ENCODE measurements around the gene KCNK1. TPM values are rescaled to one million over a fixed set of nuclear protein-coding genes. Genes with fewer than 3 reads are reported as not detected.

KCNK1 gene
- total and polyA plus RNA-seq, 2 donors (not counting 1 experiment from before 2014, with no cell fraction given), result 0.48 to 2.6 TPM

DNA sequence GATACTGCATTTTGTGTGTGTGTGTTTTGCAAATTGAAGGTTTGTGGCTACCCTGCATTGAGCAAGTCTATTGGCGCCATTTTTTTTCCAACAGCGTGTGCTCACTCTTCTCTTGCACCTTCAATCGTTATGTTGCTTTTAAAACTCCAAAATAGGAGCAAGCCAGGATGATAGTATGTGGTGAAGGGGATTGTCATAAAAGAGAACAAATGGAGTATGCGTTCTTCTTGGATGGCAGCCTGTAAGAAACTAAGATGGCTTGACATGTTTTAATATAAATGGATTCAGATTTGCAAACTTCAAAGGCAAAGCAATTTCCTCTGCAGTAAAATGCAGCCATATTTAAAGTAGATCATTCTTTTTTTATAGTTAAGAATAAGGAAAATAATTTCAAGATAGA, 43.2 kb upstream of the KCNK1 start:
- H3K4me2 ChIP-seq (ENCODE audit: extremely low read depth, insufficient read depth, low read length), result no peak overlapping the region
- no peak overlapping the region for H3K4me3 ChIP-seq (replicated peaks in 1 of 4; ENCODE audit: control extremely low read depth in 1 of 4, insufficient read depth in 1 of 4, low read depth in 3 of 4, low read length in 4 of 4)
- no peak overlapping the region for H2AFZ ChIP-seq (ENCODE audit: low read length)
- H3K27me3 ChIP-seq (ENCODE audit: control insufficient read depth, insufficient read depth, low read length), result no peaks in the 10 kb centered on the region
- TF ChIP-seq, protein P1, sequence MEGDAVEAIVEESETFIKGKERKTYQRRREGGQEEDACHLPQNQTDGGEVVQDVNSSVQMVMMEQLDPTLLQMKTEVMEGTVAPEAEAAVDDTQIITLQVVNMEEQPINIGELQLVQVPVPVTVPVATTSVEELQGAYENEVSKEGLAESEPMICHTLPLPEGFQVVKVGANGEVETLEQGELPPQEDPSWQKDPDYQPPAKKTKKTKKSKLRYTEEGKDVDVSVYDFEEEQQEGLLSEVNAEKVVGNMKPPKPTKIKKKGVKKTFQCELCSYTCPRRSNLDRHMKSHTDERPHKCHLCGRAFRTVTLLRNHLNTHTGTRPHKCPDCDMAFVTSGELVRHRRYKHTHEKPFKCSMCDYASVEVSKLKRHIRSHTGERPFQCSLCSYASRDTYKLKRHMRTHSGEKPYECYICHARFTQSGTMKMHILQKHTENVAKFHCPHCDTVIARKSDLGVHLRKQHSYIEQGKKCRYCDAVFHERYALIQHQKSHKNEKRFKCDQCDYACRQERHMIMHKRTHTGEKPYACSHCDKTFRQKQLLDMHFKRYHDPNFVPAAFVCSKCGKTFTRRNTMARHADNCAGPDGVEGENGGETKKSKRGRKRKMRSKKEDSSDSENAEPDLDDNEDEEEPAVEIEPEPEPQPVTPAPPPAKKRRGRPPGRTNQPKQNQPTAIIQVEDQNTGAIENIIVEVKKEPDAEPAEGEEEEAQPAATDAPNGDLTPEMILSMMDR (conservative IDR thresholded peaks at IDR 0.05 in 1 of 2, IDR thresholded peaks at IDR 0.05 in 1 of 2; ENCODE audit: low read depth in 1 of 2, low read length in 2 of 2), result no peak
- TF ChIP-seq EZH2 (IDR thresholded peaks at IDR 0.05; ENCODE audit: low read length, missing control alignments), result no peak
- no peaks in the 10 kb centered on the region for H3K79me2 ChIP-seq (ENCODE audit: control insufficient read depth, insufficient read depth, low read length)
- no peak overlapping the region for H3K9ac ChIP-seq (ENCODE audit: insufficient read depth, low read length)
- no peak overlapping the region for H3K27ac ChIP-seq (ENCODE audit: insufficient read depth, low read length)
- no peaks in the 10 kb centered on the region for H3K36me3 ChIP-seq (ENCODE audit: control insufficient read depth, insufficient read depth, low read length)
- H3K4me1 ChIP-seq (ENCODE audit: control insufficient read depth, extremely low read depth, insufficient read depth, low read length), result no peaks in the 10 kb centered on the region
- no peaks in the 10 kb centered on the region for H4K20me1 ChIP-seq (ENCODE audit: control insufficient read depth, extremely low read depth, insufficient read depth, low read length)
- DNase-seq (ENCODE audit: low read depth in 2 of 2), result no peak
- H3K9me3 ChIP-seq (ENCODE audit: control insufficient read depth, insufficient read depth, low read depth, low read length), result no peaks in the 10 kb centered on the region

DNA sequence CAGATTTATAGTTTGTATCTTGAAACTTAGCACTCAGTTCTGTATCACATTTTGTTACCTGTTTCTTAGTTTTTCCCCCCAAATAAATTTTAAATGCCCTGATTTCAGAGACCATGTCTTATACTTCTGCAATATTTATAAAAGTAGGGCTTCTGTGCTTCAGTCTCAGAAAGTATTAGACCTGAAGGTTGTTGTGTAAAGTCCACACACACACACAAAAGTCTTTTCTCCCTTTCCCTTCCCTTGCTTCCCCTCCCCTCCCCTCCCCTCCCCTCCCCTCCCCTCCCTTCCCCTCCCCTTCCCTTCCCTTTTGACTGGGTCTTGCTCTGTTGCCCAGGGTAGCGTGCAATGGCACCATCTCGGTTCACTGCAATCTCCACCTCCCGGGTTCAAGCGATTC, 41.0 kb upstream of the KCNK1 start:
- Histone ChIP-seq H3K9ac (ENCODE audit: insufficient read depth, low read length) (no peak overlapping the region), H2AFZ (ENCODE audit: low read length) (no peak overlapping the region), H3K9me3 (ENCODE audit: control insufficient read depth, insufficient read depth, low read depth, low read length) (no peaks in the 10 kb centered on the region), H3K4me1 (ENCODE audit: control insufficient read depth, extremely low read depth, insufficient read depth, low read length) (no peaks in the 10 kb centered on the region), H4K20me1 (ENCODE audit: control insufficient read depth, extremely low read depth, insufficient read depth, low read length) (no peaks in the 10 kb centered on the region), H3K27me3 (ENCODE audit: control insufficient read depth, insufficient read depth, low read length) (no peaks in the 10 kb centered on the region), H3K27ac (ENCODE audit: insufficient read depth, low read length) (no peak overlapping the region), H3K79me2 (ENCODE audit: control insufficient read depth, insufficient read depth, low read length) (no peaks in the 10 kb centered on the region), H3K4me2 (ENCODE audit: extremely low read depth, insufficient read depth, low read length) (no peak overlapping the region), H3K36me3 (ENCODE audit: control insufficient read depth, insufficient read depth, low read length) (no peaks in the 10 kb centered on the region), H3K4me3 (replicated peaks in 1 of 4; ENCODE audit: control extremely low read depth in 1 of 4, insufficient read depth in 1 of 4, low read depth in 3 of 4, low read length in 4 of 4) (no peak overlapping the region)
- no peak for DNase-seq (ENCODE audit: low read depth in 2 of 2)
- TF ChIP-seq, protein P1 (conservative IDR thresholded peaks at IDR 0.05 in 1 of 2, IDR thresholded peaks at IDR 0.05 in 1 of 2; ENCODE audit: low read depth in 1 of 2, low read length in 2 of 2), result no peak
- TF ChIP-seq EZH2 (IDR thresholded peaks at IDR 0.05; ENCODE audit: low read length, missing control alignments), result no peak

DNA sequence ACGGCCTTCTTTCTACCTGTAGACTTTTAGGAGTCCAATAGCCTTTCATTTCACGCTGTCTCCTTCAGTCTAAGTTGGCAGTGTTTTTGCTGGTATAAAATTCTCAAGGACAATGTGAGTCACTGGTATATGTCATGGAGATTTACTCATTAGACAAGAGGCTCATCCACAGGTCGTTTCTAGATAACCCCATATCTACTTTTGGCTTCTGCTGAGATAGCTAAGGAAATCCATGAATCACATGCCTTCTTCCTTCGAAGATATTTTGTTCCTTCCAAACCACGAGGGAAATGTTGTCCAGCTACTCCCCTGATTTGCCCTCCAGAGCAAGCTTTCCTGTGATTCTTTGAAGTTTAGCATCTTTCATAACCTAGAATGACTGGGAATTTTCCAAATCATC, 38.5 kb upstream of the KCNK1 start:
- Histone ChIP-seq H3K9ac (ENCODE audit: insufficient read depth, low read length) (no peak overlapping the region), H3K9me3 (ENCODE audit: control insufficient read depth, insufficient read depth, low read depth, low read length) (no peaks in the 10 kb centered on the region), H3K4me3 (replicated peaks in 1 of 4; ENCODE audit: control extremely low read depth in 1 of 4, insufficient read depth in 1 of 4, low read depth in 3 of 4, low read length in 4 of 4) (no peak overlapping the region), H3K79me2 (ENCODE audit: control insufficient read depth, insufficient read depth, low read length) (no peaks in the 10 kb centered on the region), H4K20me1 (ENCODE audit: control insufficient read depth, extremely low read depth, insufficient read depth, low read length) (no peaks in the 10 kb centered on the region), H2AFZ (ENCODE audit: low read length) (no peak overlapping the region), H3K27ac (ENCODE audit: insufficient read depth, low read length) (no peak overlapping the region), H3K4me2 (ENCODE audit: extremely low read depth, insufficient read depth, low read length) (no peak overlapping the region), H3K27me3 (ENCODE audit: control insufficient read depth, insufficient read depth, low read length) (no peaks in the 10 kb centered on the region), H3K4me1 (ENCODE audit: control insufficient read depth, extremely low read depth, insufficient read depth, low read length) (no peaks in the 10 kb centered on the region), H3K36me3 (ENCODE audit: control insufficient read depth, insufficient read depth, low read length) (no peaks in the 10 kb centered on the region)
- TF ChIP-seq EZH2 (IDR thresholded peaks at IDR 0.05; ENCODE audit: low read length, missing control alignments), result no peak
- TF ChIP-seq, protein P1 (conservative IDR thresholded peaks at IDR 0.05 in 1 of 2, IDR thresholded peaks at IDR 0.05 in 1 of 2; ENCODE audit: low read depth in 1 of 2, low read length in 2 of 2), result no peak
- DNase-seq (ENCODE audit: low read depth in 2 of 2), result no peak

All from fibroblast of lung (primary cell).